ENCODE measurements around the gene AUTS2.

DNA sequence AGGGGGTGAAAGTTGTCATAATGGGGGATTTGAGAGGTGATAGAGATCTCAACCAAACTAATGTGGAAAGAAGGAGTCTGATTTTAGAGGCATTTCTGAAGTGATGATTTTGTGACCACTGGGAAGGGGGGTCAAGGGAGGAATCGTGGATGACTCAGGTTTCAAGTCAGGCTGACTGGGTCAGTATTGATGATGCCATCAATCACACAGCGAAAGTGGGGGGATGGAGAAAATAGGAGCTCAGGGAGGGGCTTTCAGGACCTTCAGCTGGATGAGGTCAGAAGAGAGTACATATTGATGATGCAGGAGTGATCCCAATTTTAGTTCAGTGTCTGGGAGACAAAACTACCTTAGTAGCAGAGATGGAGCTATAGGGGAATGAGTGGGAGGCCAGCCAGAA is 852.5 kb downstream of the AUTS2 start:
- TF ChIP-seq, protein P1, sequence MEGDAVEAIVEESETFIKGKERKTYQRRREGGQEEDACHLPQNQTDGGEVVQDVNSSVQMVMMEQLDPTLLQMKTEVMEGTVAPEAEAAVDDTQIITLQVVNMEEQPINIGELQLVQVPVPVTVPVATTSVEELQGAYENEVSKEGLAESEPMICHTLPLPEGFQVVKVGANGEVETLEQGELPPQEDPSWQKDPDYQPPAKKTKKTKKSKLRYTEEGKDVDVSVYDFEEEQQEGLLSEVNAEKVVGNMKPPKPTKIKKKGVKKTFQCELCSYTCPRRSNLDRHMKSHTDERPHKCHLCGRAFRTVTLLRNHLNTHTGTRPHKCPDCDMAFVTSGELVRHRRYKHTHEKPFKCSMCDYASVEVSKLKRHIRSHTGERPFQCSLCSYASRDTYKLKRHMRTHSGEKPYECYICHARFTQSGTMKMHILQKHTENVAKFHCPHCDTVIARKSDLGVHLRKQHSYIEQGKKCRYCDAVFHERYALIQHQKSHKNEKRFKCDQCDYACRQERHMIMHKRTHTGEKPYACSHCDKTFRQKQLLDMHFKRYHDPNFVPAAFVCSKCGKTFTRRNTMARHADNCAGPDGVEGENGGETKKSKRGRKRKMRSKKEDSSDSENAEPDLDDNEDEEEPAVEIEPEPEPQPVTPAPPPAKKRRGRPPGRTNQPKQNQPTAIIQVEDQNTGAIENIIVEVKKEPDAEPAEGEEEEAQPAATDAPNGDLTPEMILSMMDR (IDR thresholded peaks at IDR 0.05): no peak
- no peak for TF ChIP-seq POLR2A (IDR thresholded peaks at IDR 0.05)
